Glutamatergic neuron (in vitro differentiated cells): ENCODE data around the gene PTH2. TPM values are rescaled to one million over a fixed set of nuclear protein-coding genes. Genes with fewer than 3 reads are reported as not detected.

Experiments used
- DNase-seq: peaks from one replicate; pipeline ENCODE4 v3.0.0; 2022
- H3K27ac Mint-ChIP-seq: one replicate; pipeline ENCODE4 v1.8.0; 2020; ENCODE audit warnings: mild to moderate bottlenecking, mixed read lengths, inconsistent platforms; ENCODE audit not compliant: unreplicated experiment
- H3K27me3 Mint-ChIP-seq: one replicate; pipeline ENCODE4 v1.8.0; 2020; ENCODE audit warnings: mild to moderate bottlenecking, moderate library complexity, mixed read lengths, inconsistent platforms; ENCODE audit not compliant: unreplicated experiment
- H3K36me3 Mint-ChIP-seq: one replicate; pipeline ENCODE4 v1.8.0; 2020; ENCODE audit warnings: mild to moderate bottlenecking, mixed read lengths, inconsistent platforms; ENCODE audit not compliant: unreplicated experiment
- H3K4me1 Mint-ChIP-seq: one replicate; pipeline ENCODE4 v1.8.0; 2020; ENCODE audit warnings: mild to moderate bottlenecking, low read depth, mixed read lengths, inconsistent platforms; ENCODE audit not compliant: unreplicated experiment
- H3K4me3 Mint-ChIP-seq: one replicate; pipeline ENCODE4 v1.8.0; 2020; ENCODE audit warnings: mild to moderate bottlenecking, mixed read lengths, inconsistent platforms; ENCODE audit not compliant: unreplicated experiment
- H3K9me3 Mint-ChIP-seq: one replicate; pipeline ENCODE4 v1.8.0; 2020; ENCODE audit warnings: mild to moderate bottlenecking, moderate library complexity, mixed read lengths, inconsistent platforms; ENCODE audit not compliant: unreplicated experiment
- total RNA-seq: library from RNA; stranded (reverse); fragmentation: NEBNext Ultra II Directional; extraction: Animal tissue kit (Norgen Biotek cat#: 25700); gene quantifications from one replicate; pipeline ENCODE4 v1.2.1, GENCODE V29; 2021; ENCODE audit not compliant: unreplicated experiment
- TF ChIP-seq, protein P1 (sequence below): fragments of 200-600 bp; sonication (generic); IDR thresholded peaks from one replicate; pipeline ENCODE4 v1.5.0; 2021; ENCODE audit not compliant: partially characterized antibody, unreplicated experiment

The PTH2 gene
- total RNA-seq, 1 donor from 2014 or later = 2.5 TPM

DNA sequence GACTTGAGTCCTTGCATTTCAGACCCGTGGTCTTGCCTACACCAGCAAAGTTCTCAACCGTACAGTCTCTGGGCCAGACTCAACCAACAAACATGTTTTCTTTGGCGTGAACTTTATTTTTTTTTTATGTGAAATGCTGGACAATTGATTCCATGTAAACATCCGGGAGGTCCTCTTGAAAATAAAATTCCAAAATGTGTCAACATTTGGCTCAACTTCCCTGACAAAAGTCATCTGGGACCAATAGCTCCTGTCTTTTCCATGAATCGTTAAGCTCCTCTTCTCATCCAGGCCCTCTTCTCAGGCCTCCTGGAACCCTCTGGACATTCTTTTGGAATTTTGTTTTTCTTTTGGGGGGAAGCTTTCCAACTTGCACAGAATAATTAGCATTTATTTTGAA, 32.5 kb upstream of the PTH2 start:
- Mint-ChIP-seq H3K27ac (no peak overlapping the region), H3K4me3 (no peak overlapping the region), H3K4me1 (peaks cover 5% of the 10 kb centered on the region), H3K27me3 (peaks cover 3% of the 10 kb centered on the region), H3K36me3 (no peaks in the 10 kb centered on the region), H3K9me3 (peaks cover 6% of the 10 kb centered on the region)
- TF ChIP-seq, protein P1, sequence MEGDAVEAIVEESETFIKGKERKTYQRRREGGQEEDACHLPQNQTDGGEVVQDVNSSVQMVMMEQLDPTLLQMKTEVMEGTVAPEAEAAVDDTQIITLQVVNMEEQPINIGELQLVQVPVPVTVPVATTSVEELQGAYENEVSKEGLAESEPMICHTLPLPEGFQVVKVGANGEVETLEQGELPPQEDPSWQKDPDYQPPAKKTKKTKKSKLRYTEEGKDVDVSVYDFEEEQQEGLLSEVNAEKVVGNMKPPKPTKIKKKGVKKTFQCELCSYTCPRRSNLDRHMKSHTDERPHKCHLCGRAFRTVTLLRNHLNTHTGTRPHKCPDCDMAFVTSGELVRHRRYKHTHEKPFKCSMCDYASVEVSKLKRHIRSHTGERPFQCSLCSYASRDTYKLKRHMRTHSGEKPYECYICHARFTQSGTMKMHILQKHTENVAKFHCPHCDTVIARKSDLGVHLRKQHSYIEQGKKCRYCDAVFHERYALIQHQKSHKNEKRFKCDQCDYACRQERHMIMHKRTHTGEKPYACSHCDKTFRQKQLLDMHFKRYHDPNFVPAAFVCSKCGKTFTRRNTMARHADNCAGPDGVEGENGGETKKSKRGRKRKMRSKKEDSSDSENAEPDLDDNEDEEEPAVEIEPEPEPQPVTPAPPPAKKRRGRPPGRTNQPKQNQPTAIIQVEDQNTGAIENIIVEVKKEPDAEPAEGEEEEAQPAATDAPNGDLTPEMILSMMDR = no peak
- no peak for DNase-seq

DNA sequence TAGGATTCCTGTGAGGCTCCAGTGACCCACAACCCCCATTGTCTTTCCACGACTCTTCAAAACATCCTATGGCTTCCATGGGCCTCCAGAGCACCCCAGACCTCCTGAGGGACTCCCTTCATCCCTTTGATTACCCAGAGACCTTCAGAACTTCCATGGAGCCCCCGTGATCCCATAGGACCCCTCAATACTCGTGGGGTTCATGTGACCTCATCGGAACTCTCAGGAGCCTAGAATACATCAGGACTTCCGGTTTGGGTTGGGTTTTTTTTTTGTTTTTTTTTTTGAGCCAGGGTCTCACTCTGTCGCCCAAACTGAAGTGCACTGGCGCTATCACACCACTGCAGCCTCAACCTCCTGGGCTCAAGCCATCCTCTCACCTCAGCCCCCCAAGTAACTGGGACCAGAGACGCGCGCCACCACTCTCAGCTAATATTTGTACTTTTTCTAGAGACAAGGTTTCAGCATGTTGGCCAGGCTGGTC, 30.6 kb upstream of the PTH2 start:
- Mint-ChIP-seq H3K4me3 (peak overlapping the region; percentile 100), H3K4me1 (peaks cover 10% of the 10 kb centered on the region), H3K9me3 (peaks cover 4% of the 10 kb centered on the region), H3K27ac (peak overlapping the region; percentile 100), H3K27me3 (peaks cover 3% of the 10 kb centered on the region), H3K36me3 (no peaks in the 10 kb centered on the region)
- no peak for DNase-seq
- TF ChIP-seq, protein P1 = no peak

DNA sequence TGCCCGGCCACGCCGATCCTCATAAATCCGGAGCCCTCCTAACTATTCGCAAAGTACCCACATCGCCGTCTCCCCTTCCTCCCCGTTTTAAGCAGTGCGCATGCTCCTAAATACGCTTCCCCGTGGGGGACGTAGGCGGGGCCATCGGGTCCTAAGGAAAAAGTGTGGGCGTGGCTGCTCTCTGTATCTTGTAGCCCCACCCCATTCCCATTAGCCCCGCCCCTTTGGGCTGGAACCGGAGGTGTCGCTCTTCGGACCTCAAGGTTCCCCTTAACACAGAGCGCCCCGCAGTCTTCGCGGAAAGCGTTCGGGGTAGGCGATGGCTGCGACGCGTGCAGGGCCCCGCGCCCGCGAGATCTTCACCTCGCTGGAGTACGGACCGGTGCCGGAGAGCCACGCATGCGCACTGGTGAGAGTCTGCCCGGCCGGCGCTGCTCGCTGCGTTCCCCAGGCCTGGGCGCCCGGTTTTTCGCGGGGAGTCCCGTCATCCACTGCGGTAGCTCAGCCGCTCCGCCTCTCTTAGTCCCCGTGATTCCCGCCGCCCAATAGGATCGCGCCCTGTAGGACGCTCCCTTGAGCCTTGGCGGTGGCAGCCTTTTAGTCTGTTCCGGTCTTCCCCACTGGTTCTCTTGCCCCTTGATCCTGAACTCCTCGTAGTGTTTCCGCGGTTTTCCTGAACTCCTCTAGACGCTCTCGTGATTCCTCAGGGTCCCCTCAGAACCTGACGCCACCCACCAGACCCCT, 29.9 kb upstream of the PTH2 start, which contains the start of gene ALDH16A1:
ALDH16A1 (plus strand) TSS at position 213 of the 744 bp plus-strand sequence; CDS start at position 320, 107 bp downstream.
- TF ChIP-seq, protein P1 = no peak
- Mint-ChIP-seq H3K4me3 (peak within 1 kb of the TSS; percentile 100), H3K9me3 (peaks cover 6% of the 10 kb centered on the region)

DNA sequence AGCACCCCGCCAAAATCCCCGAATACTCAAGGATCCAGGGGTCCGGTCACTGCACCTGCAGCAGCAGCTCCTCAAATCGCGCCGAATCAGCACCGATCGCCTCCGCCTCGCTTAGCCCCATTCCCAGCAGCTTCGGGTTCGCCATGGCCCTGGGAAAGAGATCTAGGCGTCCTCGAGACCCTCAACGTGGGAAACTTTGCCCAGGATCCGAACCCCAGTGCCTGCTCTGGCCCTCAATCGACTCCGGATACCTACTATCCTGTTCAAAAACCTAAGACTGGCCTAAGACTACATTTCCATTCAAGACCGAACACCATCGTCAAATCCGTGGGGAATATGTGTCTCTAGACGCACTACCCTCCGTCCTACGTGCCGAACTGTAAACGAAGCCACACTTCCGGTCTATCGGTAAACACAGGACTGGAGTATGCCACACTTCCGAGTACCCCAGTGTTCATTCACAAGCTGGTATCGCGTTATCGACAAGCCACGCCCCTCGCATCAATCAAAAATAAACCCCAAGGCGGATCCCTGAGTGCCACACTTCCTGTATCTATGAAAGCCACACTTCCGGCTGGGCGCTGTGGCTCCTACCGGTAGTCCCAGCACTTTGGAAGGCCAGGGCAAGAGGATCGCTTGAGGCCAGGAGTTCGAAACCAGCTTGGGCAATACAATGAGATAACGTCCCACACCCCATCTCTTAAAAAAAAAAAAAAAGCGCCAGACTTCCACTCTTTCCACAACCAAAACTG, 28.4 kb upstream of the PTH2 start, which contains the start of gene PIH1D1:
PIH1D1 (minus strand) TSS at position 385 of the 752 bp plus-strand sequence; CDS start at position 145, 240 bp downstream.
- Mint-ChIP-seq H3K9me3 (peaks cover 7% of the 10 kb centered on the region), H3K27me3 (peaks cover 3% of the 10 kb centered on the region), H3K36me3 (no peaks in the 10 kb centered on the region), H3K27ac (peak within 1 kb of the TSS; percentile 100), H3K4me1 (peaks cover 10% of the 10 kb centered on the region), H3K4me3 (peak within 1 kb of the TSS; percentile 100)
- DNase-seq = peak; percentile 88
- TF ChIP-seq, protein P1 = no peak

More for the DNA sequence above, 29.9 kb upstream of the PTH2 start, which contains the start of gene ALDH16A1:
- peaks cover 10% of the 10 kb centered on the region for H3K4me1 Mint-ChIP-seq
- no peaks in the 10 kb centered on the region for H3K36me3 Mint-ChIP-seq
- peaks cover 3% of the 10 kb centered on the region for H3K27me3 Mint-ChIP-seq
- peak; percentile 98 for DNase-seq
- H3K27ac Mint-ChIP-seq = peak within 1 kb of the TSS; percentile 100
